PC-3 (cell line): ENCODE measurements around the gene RRP9. TPM values are rescaled to one million over a fixed set of nuclear protein-coding genes. Genes with fewer than 3 reads are reported as not detected.

Experiments used
- ATAC-seq: fragments of 200-7000 bp; cut with Tn5 transposase; 2 replicates; pipeline ENCODE4 v1.9.1; 2020; ENCODE audit warnings: mild to moderate bottlenecking, moderate library complexity
- BruUV-seq: library from RNA; stranded (reverse); fragments of 400-500 nt; replicated peaks from 2 replicates; lab custom pipeline; 2021; lab: Mats Ljungman, UMichigan
- CTCF ChIA-PET: fragments of 300-600 bp; sonication (Branson Sonifier 250); formaldehyde crosslinking; loops from one replicate; lab custom pipeline; 2022; ENCODE audit warnings: antibody characterized with exemption; lab: Charles Lee
- POLR2A ChIA-PET: fragments of 300-600 bp; sonication (Branson Sonifier 250); formaldehyde crosslinking; loops from one replicate; lab custom pipeline; 2022; ENCODE audit warnings: antibody characterized with exemption; ENCODE audit not compliant: unreplicated experiment; lab: Charles Lee
- DNase-seq: peaks from one replicate; pipeline ENCODE4 v3.0.0-alpha.2; 2015
- H2AFZ ChIP-seq: fragments of 300-600 bp; sonication (generic); 2 replicates; pipeline ENCODE4 v1.6.0; 2016; ENCODE audit warnings: antibody characterized with exemption, low read length
- H3F3A ChIP-seq: fragments of 300-600 bp; sonication (generic); one replicate; pipeline ENCODE4 v1.6.0; 2017; ENCODE audit warnings: antibody characterized with exemption, low read length, control low read depth, mild to moderate bottlenecking; ENCODE audit not compliant: unreplicated experiment
- H3K27ac ChIP-seq: fragments of 300-600 bp; sonication (generic); 2 replicates; pipeline ENCODE4 v1.5.1; 2016; ENCODE audit warnings: mild to moderate bottlenecking, low read length
- H3K27me3 ChIP-seq: fragments of 300-600 bp; sonication (generic); 2 replicates; pipeline ENCODE4 v1.6.1; 2016; ENCODE audit warnings: low read length, mixed read lengths
- H3K36me3 ChIP-seq: fragments of 300-600 bp; sonication (generic); 2 replicates; pipeline ENCODE4 v1.6.1; 2016; ENCODE audit warnings: low read depth, mixed run types, low read length, mixed read lengths
- H3K4me1 ChIP-seq: fragments of 300-600 bp; sonication (generic); 2 replicates; pipeline ENCODE4 v1.5.1; 2016; ENCODE audit warnings: low read length; ENCODE audit not compliant: insufficient read depth
- H3K4me2 ChIP-seq: fragments of 300-600 bp; sonication (generic); 2 replicates; pipeline ENCODE4 v1.6.0; 2016; ENCODE audit warnings: low read length
- H3K4me3 ChIP-seq: fragments of 300-600 bp; sonication (generic); 2 replicates; pipeline ENCODE4 v1.5.1; 2016; ENCODE audit warnings: mild to moderate bottlenecking, low read length, mixed read lengths
- H3K79me2 ChIP-seq: fragments of 300-600 bp; sonication (generic); 2 replicates; pipeline ENCODE4 v1.6.1; 2017; ENCODE audit warnings: low read length, mixed read lengths
- H3K9ac ChIP-seq: fragments of 300-600 bp; sonication (generic); 2 replicates; pipeline ENCODE4 v1.6.0; 2016; ENCODE audit warnings: mild to moderate bottlenecking, low read length
- H3K9me2 ChIP-seq: fragments of 300-600 bp; sonication (generic); replicated peaks from 2 replicates; pipeline ENCODE4 v1.6.1; 2016; ENCODE audit warnings: mixed run types, low read length, mixed read lengths
- H3K9me3 ChIP-seq: fragments of 300-600 bp; sonication (generic); 2 replicates; pipeline ENCODE4 v1.6.1; 2016; ENCODE audit warnings: low read length, mixed read lengths
- H4K20me1 ChIP-seq: fragments of 300-600 bp; sonication (generic); 2 replicates; pipeline ENCODE4 v1.6.1; 2016; ENCODE audit warnings: low read length, mixed read lengths
- CTCF ChIP-seq: fragments of 300-600 bp; sonication (generic); conservative IDR thresholded peaks from 2 replicates; pipeline ENCODE4 v1.5.1; 2017; ENCODE audit warnings: antibody characterized with exemption, low read depth, mild to moderate bottlenecking, low read length
- EZH2 ChIP-seq: fragments of 300-600 bp; sonication (generic); IDR thresholded peaks from one replicate; pipeline ENCODE4 v1.6.1; 2017; ENCODE audit warnings: antibody characterized with exemption, mild to moderate bottlenecking, low read length; ENCODE audit not compliant: unreplicated experiment
- EZH2phosphoT487 ChIP-seq: fragments of 300-600 bp; sonication (generic); IDR thresholded peaks from 2 replicates; pipeline ENCODE4 v1.6.1; 2018; ENCODE audit warnings: mild to moderate bottlenecking, antibody characterized with exemption, low read length, borderline replicate concordance
- intact Hi-C: fragments of 100-400 bp; cut with micrococcal nuclease; formaldehyde crosslinking; loops from 2 replicates; pipeline ENCODE4 v1.9.0; 2023
- total RNA-seq: library from RNA; depleted of rRNA; stranded (reverse); fragments of >200 nt; gene quantifications from 2 replicates; pipeline ENCODE4 v1.2.3, GENCODE V29; 2014

The RRP9 gene
- total RNA-seq, 1 experiment from 2014 or later, result 95.0 TPM

GRCh38 chr3:51980253-51980652 is 38.5 kb upstream of the RRP9 start:
- no peaks in the 10 kb centered on the region for H3K27me3 ChIP-seq
- ChIA-PET POLR2A (no interaction called here), CTCF (no interaction called here)
- no peak overlapping the region for H2AFZ ChIP-seq
- ATAC-seq (no peak), DNase-seq (no peak)
- no peak for TF ChIP-seq EZH2
- no peak for TF ChIP-seq EZH2phosphoT487
- TF ChIP-seq CTCF, result no peak
- no peaks in the 10 kb centered on the region for H3K36me3 ChIP-seq
- H3K9me2 ChIP-seq, result no peaks in the 10 kb centered on the region
- BruUV-seq, result no TSS peak
- no peak overlapping the region for H3K4me2 ChIP-seq
- no peaks in the 10 kb centered on the region for H4K20me1 ChIP-seq
- intact Hi-C loops, result no loop called here
- H3K9me3 ChIP-seq, result no peaks in the 10 kb centered on the region
- H3K27ac ChIP-seq, result no peak overlapping the region
- no peak overlapping the region for H3K4me3 ChIP-seq
- no peaks in the 10 kb centered on the region for H3F3A ChIP-seq
- no peak overlapping the region for H3K9ac ChIP-seq
- H3K79me2 ChIP-seq, result peaks cover 24% of the 10 kb centered on the region
- peaks cover 25% of the 10 kb centered on the region for H3K4me1 ChIP-seq

- Histone ChIP-seq H3K4me2 (no peak overlapping the region), H3K9ac (no peak overlapping the region), H3K9me2 (no peaks in the 10 kb centered on the region), H3K36me3 (no peaks in the 10 kb centered on the region), H3K4me1 (peaks cover 29% of the 10 kb centered on the region), H4K20me1 (no peaks in the 10 kb centered on the region), H3K4me3 (no peak overlapping the region), H2AFZ (no peak overlapping the region), H3F3A (no peaks in the 10 kb centered on the region), H3K27me3 (no peaks in the 10 kb centered on the region), H3K9me3 (no peaks in the 10 kb centered on the region), H3K27ac (no peak overlapping the region), H3K79me2 (peaks cover 18% of the 10 kb centered on the region)
- ATAC-seq (no peak), DNase-seq (no peak)
- ChIA-PET POLR2A (no interaction called here), CTCF (no interaction called here)
- TF ChIP-seq CTCF, result no peak
- no peak for TF ChIP-seq EZH2phosphoT487
- TF ChIP-seq EZH2, result no peak
- BruUV-seq, result no TSS peak
- intact Hi-C loops, result no loop called here
Observed at GRCh38 chr3:51978143-51978502, 36.4 kb upstream of the RRP9 start.

GRCh38 chr3:51977446-51978142 is 35.9 kb upstream of the RRP9 start:
- Histone ChIP-seq H3K36me3 (no peaks in the 10 kb centered on the region), H3F3A (no peaks in the 10 kb centered on the region), H3K27ac (no peak overlapping the region), H3K27me3 (no peaks in the 10 kb centered on the region), H3K4me3 (no peak overlapping the region), H2AFZ (no peak overlapping the region), H3K4me2 (no peak overlapping the region), H3K4me1 (peaks cover 27% of the 10 kb centered on the region), H3K9me2 (no peaks in the 10 kb centered on the region), H4K20me1 (no peaks in the 10 kb centered on the region), H3K9ac (no peak overlapping the region), H3K9me3 (no peaks in the 10 kb centered on the region), H3K79me2 (peaks cover 23% of the 10 kb centered on the region)
- BruUV-seq, result no TSS peak
- intact Hi-C loops, result no loop called here
- no peak for TF ChIP-seq CTCF
- no peak for TF ChIP-seq EZH2phosphoT487
- TF ChIP-seq EZH2, result no peak
- ChIA-PET CTCF (no interaction called here), POLR2A (no interaction called here)
- no peak for ATAC-seq
- DNase-seq, result no peak
